OCI-LY7 (cell line): ENCODE results near the gene TANGO2. TPM values are rescaled to one million over a fixed set of nuclear protein-coding genes. Genes with fewer than 3 reads are reported as not detected.
A peak's percentile ranks its signal among the peaks of the same experiment; 100 is the strongest.

ENCODE experiments used
- Bru-seq: library from RNA; stranded (reverse); fragments of 400-500 nt; gene quantifications from one replicate; lab custom pipeline; 2021; lab: Mats Ljungman, UMichigan
- BruChase-seq, 2 experiments: library from RNA; stranded (reverse); fragments of 400-500 nt; gene quantifications; one replicate each; lab custom pipeline; 2021; lab: Mats Ljungman, UMichigan
- BruUV-seq: library from RNA; stranded (reverse); fragments of 400-500 nt; replicated peaks from 2 replicates; lab custom pipeline; 2021; lab: Mats Ljungman, UMichigan
- CTCF ChIA-PET: fragments of 300-600 bp; sonication (Branson Sonifier 250); formaldehyde crosslinking; loops from one replicate; lab custom pipeline; 2022; ENCODE audit warnings: antibody characterized with exemption; ENCODE audit not compliant: unreplicated experiment; lab: Charles Lee
- POLR2A ChIA-PET: fragments of 300-600 bp; sonication (Branson Sonifier 250); formaldehyde crosslinking; loops from one replicate; lab custom pipeline; 2022; ENCODE audit warnings: antibody characterized with exemption; lab: Charles Lee
- DNase-seq: peaks from one replicate; pipeline ENCODE4 v3.0.0-alpha.2; 2015; ENCODE audit warnings: low spot score
- H2AFZ ChIP-seq: fragments of 200-600 bp; sonication (generic), shearing (Covaris generic); 2 replicates; pipeline ENCODE4 v1.6.1; 2014; ENCODE audit warnings: mild to moderate bottlenecking, antibody characterized with exemption, low read length, moderate library complexity
- H3K27ac ChIP-seq: fragments of 200-600 bp; sonication (generic); 2 replicates; pipeline ENCODE4 v1.5.1; 2014; ENCODE audit warnings: mixed run types, low read depth, mild to moderate bottlenecking, moderate library complexity, low read length, inconsistent platforms; ENCODE audit not compliant: poor library complexity, severe bottlenecking
- H3K36me3 ChIP-seq: fragments of 200-600 bp; sonication (generic); 2 replicates; pipeline ENCODE4 v1.6.1; 2014; ENCODE audit warnings: mild to moderate bottlenecking, antibody characterized with exemption, low read length, moderate library complexity, mixed read lengths; ENCODE audit not compliant: insufficient read depth
- H3K4me1 ChIP-seq: fragments of 200-600 bp; sonication (generic); 2 replicates; pipeline ENCODE4 v1.5.1; 2014; ENCODE audit warnings: mild to moderate bottlenecking, low read length; ENCODE audit not compliant: insufficient read depth, poor library complexity, severe bottlenecking
- H3K4me2 ChIP-seq: fragments of 200-600 bp; sonication (generic); 2 replicates; pipeline ENCODE4 v1.6.1; 2014; ENCODE audit warnings: mild to moderate bottlenecking, low read length
- H3K4me3 ChIP-seq: fragments of 200-600 bp; sonication (generic); 2 replicates; pipeline ENCODE4 v1.5.1; 2014; ENCODE audit warnings: mild to moderate bottlenecking, low read depth, low read length; ENCODE audit not compliant: poor library complexity, severe bottlenecking
- H3K79me2 ChIP-seq: fragments of 200-600 bp; sonication (generic); 2 replicates; pipeline ENCODE4 v1.6.1; 2016; ENCODE audit warnings: low read depth, mild to moderate bottlenecking, low read length, moderate library complexity, mixed read lengths; ENCODE audit not compliant: insufficient read depth
- H3K9me2 ChIP-seq: fragments of 200-600 bp; sonication (generic); 2 replicates; pipeline ENCODE4 v1.6.1; 2016; ENCODE audit warnings: mild to moderate bottlenecking, low read length, mixed read lengths; ENCODE audit not compliant: insufficient read depth
- H3K9me3 ChIP-seq: fragments of 200-600 bp; sonication (generic); 2 replicates; pipeline ENCODE4 v1.6.1; 2014; ENCODE audit warnings: mild to moderate bottlenecking, mixed run types, low read length, mixed read lengths
- H4K20me1 ChIP-seq: fragments of 200-600 bp; sonication (generic); 2 replicates; pipeline ENCODE4 v1.6.1; 2014; ENCODE audit warnings: mild to moderate bottlenecking, antibody characterized with exemption, low read length, moderate library complexity, mixed read lengths; ENCODE audit not compliant: insufficient read depth
- CTCF ChIP-seq: fragments of 200-600 bp; sonication (generic); conservative IDR thresholded peaks from 2 replicates; pipeline ENCODE4 v1.5.1; 2014; ENCODE audit warnings: mild to moderate bottlenecking, antibody characterized with exemption, low read length, moderate library complexity, mixed read lengths
- EZH2phosphoT487 ChIP-seq: fragments of 200-600 bp; sonication (generic); IDR thresholded peaks from 2 replicates; pipeline ENCODE4 v1.6.1; 2018; ENCODE audit warnings: low read depth, borderline replicate concordance, mild to moderate bottlenecking, mixed run types, antibody characterized with exemption, low read length, moderate library complexity, mixed read lengths
- intact Hi-C: fragments of 100-400 bp; cut with micrococcal nuclease; formaldehyde crosslinking; loops from one replicate; pipeline ENCODE4 v1.10.0; 2022; ENCODE audit not compliant: unreplicated experiment
- long read RNA-seq: library from polyadenylated mRNA; stranded (forward); transcript quantifications from one replicate; pipeline ENCODE4 v2.0.0, GENCODE V29; 2022
- total RNA-seq, 2 experiments: library from RNA; depleted of rRNA in 1 of 2; stranded (reverse); fragments of >200 nt in 1 of 2; shearing (Covaris generic) in 1 of 2; gene quantifications; 2 replicates each; pipeline ENCODE4 v1.2.3, GENCODE V29; 2014 to 2022

TANGO2 gene, protein sequence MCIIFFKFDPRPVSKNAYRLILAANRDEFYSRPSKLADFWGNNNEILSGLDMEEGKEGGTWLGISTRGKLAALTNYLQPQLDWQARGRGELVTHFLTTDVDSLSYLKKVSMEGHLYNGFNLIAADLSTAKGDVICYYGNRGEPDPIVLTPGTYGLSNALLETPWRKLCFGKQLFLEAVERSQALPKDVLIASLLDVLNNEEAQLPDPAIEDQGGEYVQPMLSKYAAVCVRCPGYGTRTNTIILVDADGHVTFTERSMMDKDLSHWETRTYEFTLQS
- 12.3 and 18.3 TPM in 2 replicates for total RNA-seq (2014; rRNA removed; shearing (Covaris generic))
- 23.3 and 25.0 TPM in 2 replicates for total RNA-seq (2022)
- Bru-seq, nascent RNA, result percentile 51 among the genes with signal in this experiment
- percentile 55 among the genes with signal in this experiment for BruChase-seq, experiment 1, labeled RNA remaining after a 6-hour chase
- percentile 54 among the genes with signal in this experiment for BruChase-seq, experiment 2, labeled RNA remaining after a 2-hour chase
- long read RNA-seq, partial matches to known transcripts, result 1 of 40 reads
- long read RNA-seq, other reads (novel, unspliced or antisense), result 24 of 40 reads

DNA sequence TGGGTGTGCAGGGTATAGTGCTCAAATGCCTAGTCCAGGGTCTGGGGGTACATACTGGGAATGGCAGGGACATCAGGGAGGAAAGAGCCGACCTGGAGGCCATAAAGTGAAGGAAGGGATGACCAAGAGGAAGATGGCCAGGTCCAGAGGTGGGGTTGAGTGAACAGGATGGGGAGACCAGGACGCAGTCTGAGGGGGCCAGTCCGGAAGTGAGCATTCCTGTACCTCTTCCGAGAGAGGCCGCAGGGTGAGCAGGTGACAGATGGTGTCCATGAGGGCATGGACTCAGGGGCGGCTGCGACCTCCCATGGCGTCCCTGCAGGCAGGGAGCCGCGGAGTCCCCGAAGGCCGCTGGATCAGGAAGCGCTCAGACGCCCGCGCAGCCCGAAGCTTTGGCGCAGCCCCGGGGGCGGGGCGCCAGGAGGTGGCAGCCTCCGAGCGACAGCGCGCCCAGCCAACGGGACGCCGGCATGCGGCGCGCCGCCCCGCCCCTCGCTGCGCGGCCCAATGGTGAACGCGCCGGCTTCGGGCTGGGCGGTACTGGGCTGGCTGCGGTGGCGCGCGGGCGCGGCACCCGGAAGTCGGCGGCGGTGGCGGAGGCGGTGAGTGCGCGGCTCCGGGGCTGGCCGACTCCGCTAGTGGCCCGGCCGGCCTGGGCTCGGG is at the start of gene TANGO2:
Gene TANGO2 (plus strand): TSS at position 578 of the 663 bp plus-strand sequence. CDS start 15,689 bp downstream, outside the sequence.
- peak within 1 kb of the TSS; percentile 96 for H3K4me2 ChIP-seq
- H3K9me2 ChIP-seq, result no peaks in the 10 kb centered on the region
- H3K4me3 ChIP-seq, result peak within 1 kb of the TSS; percentile 83
- intact Hi-C loops, result loop anchor here (2.0 kb wide), 1 partner anchor 60 kb away; the partner anchor contains the start of gene DGCR8
- ChIA-PET CTCF (interaction anchor here (0.5 to 0.7 kb wide), 3 partner anchors 39 to 182 kb away, joined by 3 to 10 read pairs (median 6); no protein-coding TSS in a partner anchor), POLR2A (interaction anchor here (0.6 to 1.6 kb wide), 3 partner anchors 13 to 299 kb away, joined by 3 to 5 read pairs (median 4); partner anchors contain the start of gene DGCR6L)
- no peaks in the 10 kb centered on the region for H3K36me3 ChIP-seq
- peaks cover 32% of the 10 kb centered on the region for H3K4me1 ChIP-seq
- H4K20me1 ChIP-seq, result no peaks in the 10 kb centered on the region
- TF ChIP-seq CTCF, result no peak
- TF ChIP-seq EZH2phosphoT487, result no peak
- no peaks in the 10 kb centered on the region for H3K79me2 ChIP-seq
- DNase-seq, result peak; percentile 96
- BruUV-seq, result no TSS peak
- no peaks in the 10 kb centered on the region for H3K9me3 ChIP-seq
- peak within 1 kb of the TSS; percentile 58; the same call in 1 of the 2 replicates for H2AFZ ChIP-seq
- no peak within 1 kb of the TSS for H3K27ac ChIP-seq

DNA sequence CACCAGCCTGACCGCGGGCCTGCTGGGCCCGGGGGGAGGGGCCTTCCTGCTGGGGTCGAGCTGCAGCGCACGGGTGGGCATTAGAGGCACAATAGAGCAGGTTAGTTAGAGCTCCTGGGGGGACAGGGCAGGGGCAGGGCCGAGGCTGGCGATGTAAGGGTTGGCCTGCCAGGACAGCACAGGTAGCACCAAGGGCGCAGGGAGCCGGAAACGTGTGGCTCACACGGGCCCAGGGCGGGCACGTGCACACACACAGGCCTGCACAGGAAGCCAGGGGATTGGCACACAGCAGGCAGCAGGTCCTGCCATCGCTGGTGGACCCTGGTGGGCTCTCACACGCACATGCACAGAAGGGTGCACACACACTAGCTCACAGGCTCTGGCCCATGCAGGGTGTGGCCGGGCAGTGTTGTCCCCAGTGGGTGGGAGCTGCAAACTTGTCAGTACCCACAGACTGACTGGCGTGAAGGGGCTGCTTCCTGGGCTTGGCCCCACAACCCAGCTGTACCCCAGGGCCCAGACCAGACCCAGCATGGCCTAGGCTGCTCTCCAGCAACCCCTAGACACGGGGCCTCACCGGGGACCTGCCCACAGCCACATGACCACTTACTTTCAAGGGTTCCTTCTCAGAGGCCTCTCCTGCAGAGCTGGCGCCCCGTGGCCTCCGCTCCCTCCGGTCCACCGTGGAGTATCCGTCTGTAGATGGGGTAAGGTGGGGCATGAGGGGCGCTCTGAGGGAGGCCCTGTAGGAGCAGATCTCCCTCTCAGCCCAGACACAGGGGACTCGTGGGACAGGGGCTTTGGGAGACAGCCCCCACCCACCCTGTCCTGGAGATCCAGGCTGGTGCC is 49.4 kb upstream of the TANGO2 start:
- Histone ChIP-seq H3K4me2 (no peak overlapping the region), H3K36me3 (peaks cover 9% of the 10 kb centered on the region; the same call in 1 of the 2 replicates), H3K4me3 (no peak overlapping the region), H3K4me1 (peaks cover 20% of the 10 kb centered on the region), H2AFZ (no peak overlapping the region), H3K79me2 (no peaks in the 10 kb centered on the region), H3K9me3 (no peaks in the 10 kb centered on the region), H3K9me2 (no peaks in the 10 kb centered on the region), H3K27ac (no peak overlapping the region), H4K20me1 (no peaks in the 10 kb centered on the region)
- intact Hi-C loops, result no loop called here
- BruUV-seq, result no TSS peak
- ChIA-PET POLR2A (no interaction called here), CTCF (no interaction called here)
- no peak for DNase-seq
- no peak for TF ChIP-seq CTCF
- TF ChIP-seq EZH2phosphoT487, result no peak
